ENCODE results near the gene PSMD1.

PSMD1 gene

DNA sequence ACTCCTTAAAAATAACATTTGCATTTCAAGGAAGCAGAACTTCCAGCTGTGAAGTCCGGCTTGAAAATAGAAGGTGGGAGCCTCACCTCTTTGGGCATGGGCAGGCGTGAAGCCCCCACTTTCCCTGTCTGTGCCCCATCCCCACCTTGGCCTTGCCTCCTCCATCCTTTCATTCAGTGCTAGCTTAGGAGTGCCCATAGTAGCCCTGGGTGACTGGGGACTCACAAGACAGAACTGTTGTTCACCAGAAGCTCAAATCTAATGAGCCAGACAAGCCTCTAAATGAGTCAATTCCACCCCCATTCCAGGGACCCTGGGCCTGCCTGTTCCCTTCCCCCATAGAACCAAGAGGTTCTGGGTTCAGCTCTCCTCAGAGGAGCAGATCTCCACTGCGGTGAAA lies 40.7 kb upstream of the PSMD1 start:
- TF ChIP-seq EGR1 (IDR thresholded peaks at IDR 0.05) = no peak
- no peak for TF ChIP-seq ZBTB7A (IDR thresholded peaks at IDR 0.05; ENCODE audit: low read depth)
- TF ChIP-seq, protein P1, sequence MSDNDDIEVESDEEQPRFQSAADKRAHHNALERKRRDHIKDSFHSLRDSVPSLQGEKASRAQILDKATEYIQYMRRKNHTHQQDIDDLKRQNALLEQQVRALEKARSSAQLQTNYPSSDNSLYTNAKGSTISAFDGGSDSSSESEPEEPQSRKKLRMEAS (IDR thresholded peaks at IDR 0.05) = no peak
- no peak for TF ChIP-seq TCF12 (IDR thresholded peaks at IDR 0.05; ENCODE audit: low read depth)
- no peak for TF ChIP-seq YY1 (IDR thresholded peaks at IDR 0.05; ENCODE audit: low read depth)
- TF ChIP-seq RAD21 (IDR thresholded peaks at IDR 0.05; ENCODE audit: low read depth) = no peak
- TF ChIP-seq TEAD4 (IDR thresholded peaks at IDR 0.05) = no peak
- TF ChIP-seq, protein P2, sequence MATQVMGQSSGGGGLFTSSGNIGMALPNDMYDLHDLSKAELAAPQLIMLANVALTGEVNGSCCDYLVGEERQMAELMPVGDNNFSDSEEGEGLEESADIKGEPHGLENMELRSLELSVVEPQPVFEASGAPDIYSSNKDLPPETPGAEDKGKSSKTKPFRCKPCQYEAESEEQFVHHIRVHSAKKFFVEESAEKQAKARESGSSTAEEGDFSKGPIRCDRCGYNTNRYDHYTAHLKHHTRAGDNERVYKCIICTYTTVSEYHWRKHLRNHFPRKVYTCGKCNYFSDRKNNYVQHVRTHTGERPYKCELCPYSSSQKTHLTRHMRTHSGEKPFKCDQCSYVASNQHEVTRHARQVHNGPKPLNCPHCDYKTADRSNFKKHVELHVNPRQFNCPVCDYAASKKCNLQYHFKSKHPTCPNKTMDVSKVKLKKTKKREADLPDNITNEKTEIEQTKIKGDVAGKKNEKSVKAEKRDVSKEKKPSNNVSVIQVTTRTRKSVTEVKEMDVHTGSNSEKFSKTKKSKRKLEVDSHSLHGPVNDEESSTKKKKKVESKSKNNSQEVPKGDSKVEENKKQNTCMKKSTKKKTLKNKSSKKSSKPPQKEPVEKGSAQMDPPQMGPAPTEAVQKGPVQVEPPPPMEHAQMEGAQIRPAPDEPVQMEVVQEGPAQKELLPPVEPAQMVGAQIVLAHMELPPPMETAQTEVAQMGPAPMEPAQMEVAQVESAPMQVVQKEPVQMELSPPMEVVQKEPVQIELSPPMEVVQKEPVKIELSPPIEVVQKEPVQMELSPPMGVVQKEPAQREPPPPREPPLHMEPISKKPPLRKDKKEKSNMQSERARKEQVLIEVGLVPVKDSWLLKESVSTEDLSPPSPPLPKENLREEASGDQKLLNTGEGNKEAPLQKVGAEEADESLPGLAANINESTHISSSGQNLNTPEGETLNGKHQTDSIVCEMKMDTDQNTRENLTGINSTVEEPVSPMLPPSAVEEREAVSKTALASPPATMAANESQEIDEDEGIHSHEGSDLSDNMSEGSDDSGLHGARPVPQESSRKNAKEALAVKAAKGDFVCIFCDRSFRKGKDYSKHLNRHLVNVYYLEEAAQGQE (IDR thresholded peaks at IDR 0.05; ENCODE audit: low read depth) = no peak
- no peak for TF ChIP-seq CREB1 (IDR thresholded peaks at IDR 0.05; ENCODE audit: low read depth)

DNA sequence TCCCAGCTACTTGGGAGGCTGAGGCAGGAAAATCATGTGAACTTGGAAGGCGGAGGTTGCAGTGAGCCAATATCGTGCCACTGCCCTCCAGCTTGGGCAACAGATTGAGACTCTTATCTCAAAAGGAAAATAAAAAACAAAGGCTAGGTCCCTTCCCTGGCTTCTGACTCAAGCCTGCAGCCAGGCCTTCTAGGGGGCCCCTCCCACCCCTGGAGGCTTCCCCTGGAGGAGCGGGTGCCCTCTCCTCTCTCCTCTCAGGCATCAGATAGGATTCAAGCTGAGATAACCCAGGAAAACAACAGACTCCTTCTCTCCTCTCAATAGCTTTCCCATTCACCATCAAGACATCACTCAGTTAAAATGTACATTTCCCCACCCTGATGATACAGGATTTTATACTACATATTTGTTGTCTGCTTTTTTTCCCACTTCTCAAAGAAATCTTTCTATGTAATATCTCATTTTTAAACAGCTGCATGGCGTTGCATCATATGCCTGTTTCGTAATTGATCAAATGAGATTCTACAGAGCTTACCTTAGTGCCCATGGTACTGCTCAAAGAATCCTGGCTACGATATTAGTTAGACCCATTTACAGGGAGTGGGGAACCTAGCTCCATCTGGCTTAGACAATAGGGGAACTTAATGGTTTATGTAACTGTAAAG lies 40.0 kb upstream of the PSMD1 start:
- no peak for TF ChIP-seq TEAD4 (IDR thresholded peaks at IDR 0.05)
- TF ChIP-seq, protein P3, sequence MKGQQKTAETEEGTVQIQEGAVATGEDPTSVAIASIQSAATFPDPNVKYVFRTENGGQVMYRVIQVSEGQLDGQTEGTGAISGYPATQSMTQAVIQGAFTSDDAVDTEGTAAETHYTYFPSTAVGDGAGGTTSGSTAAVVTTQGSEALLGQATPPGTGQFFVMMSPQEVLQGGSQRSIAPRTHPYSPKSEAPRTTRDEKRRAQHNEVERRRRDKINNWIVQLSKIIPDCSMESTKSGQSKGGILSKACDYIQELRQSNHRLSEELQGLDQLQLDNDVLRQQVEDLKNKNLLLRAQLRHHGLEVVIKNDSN (IDR thresholded peaks at IDR 0.05) = no peak

DNA sequence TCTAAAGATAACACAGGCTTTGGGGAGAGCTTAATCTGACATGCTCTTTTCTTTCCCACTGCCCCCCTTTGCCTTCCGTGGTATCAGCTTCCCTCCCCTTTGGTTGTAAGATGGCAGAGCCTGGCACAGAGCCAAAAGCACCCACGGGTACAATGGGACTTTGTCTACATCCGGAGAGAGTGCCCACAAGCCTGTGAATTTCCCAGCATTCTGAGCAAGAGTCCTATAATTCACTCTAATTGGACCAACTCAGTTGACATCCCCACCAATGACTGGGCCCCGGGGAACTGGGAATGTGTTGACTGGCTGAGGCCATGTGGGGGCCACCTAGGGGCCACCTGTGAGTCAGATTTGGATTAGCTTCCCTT lies 39.5 kb upstream of the PSMD1 start:
- TF ChIP-seq, protein P1 (IDR thresholded peaks at IDR 0.05) = no peak
- TF ChIP-seq NFIC (IDR thresholded peaks at IDR 0.05) = peak; percentile 61

DNA sequence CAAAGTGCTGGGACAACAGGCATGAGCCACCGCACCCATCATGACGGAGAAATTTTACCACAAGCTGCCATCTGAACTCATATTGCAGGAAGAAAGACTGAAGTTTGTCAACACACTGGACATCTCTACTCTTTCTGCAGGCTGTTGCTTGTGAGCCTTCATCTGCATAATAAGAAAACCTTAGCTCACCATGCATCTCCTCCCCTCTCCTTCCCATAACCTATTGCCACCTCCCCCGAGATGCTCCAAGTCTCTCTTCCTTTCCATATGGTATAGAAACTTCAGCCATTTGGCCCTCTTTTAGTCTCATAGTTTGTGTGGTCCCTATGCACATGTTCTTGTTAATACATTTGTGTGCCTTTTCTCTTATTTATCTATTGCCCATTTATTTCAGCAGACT lies 38.5 kb upstream of the PSMD1 start:
- TF ChIP-seq EGR1 (IDR thresholded peaks at IDR 0.05) (no peak), ZBTB7A (IDR thresholded peaks at IDR 0.05; ENCODE audit: low read depth) (no peak), EP300 (IDR thresholded peaks at IDR 0.05; ENCODE audit: borderline replicate concordance) (no peak), CEBPB (IDR thresholded peaks at IDR 0.05) (no peak), FOXM1 (IDR thresholded peaks at IDR 0.05; ENCODE audit: borderline replicate concordance, low read depth) (no peak), RAD21 (IDR thresholded peaks at IDR 0.05; ENCODE audit: low read depth) (no peak), TEAD4 (IDR thresholded peaks at IDR 0.05) (no peak), YY1 (IDR thresholded peaks at IDR 0.05; ENCODE audit: low read depth) (no peak), TAF1 (IDR thresholded peaks at IDR 0.05; ENCODE audit: low read depth) (no peak), NFIC (IDR thresholded peaks at IDR 0.05) (no peak), CREB1 (IDR thresholded peaks at IDR 0.05; ENCODE audit: low read depth) (no peak), TCF12 (IDR thresholded peaks at IDR 0.05; ENCODE audit: low read depth) (no peak)
- TF ChIP-seq, protein P3 (IDR thresholded peaks at IDR 0.05) = no peak
- TF ChIP-seq, protein P2 (IDR thresholded peaks at IDR 0.05; ENCODE audit: low read depth) = no peak
- TF ChIP-seq, protein P1 (IDR thresholded peaks at IDR 0.05) = no peak

DNA sequence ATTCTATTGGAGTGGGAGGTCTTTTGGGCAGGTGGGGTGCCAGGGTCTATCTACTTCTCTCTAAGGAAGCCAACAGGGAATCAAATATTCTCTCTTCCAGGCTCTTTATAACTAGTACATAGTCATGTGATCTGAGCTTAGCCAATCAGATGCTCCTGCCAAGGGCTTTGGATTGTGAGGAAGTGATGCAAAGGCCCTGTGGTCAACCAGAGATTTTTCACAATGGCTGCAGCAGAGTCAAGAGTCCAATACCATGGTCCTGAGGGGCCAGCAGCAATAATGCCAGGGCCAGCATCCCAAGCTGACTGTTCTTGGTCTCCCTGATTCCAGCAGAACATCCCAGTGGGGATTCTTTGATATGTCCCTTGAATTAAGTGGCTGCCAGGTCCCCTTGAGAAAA lies 27.8 kb upstream of the PSMD1 start:
- TF ChIP-seq FOXM1 (IDR thresholded peaks at IDR 0.05; ENCODE audit: borderline replicate concordance, low read depth) = no peak
- TF ChIP-seq CREB1 (IDR thresholded peaks at IDR 0.05; ENCODE audit: low read depth) = no peak
- TF ChIP-seq CEBPB (IDR thresholded peaks at IDR 0.05) = no peak
- no peak for TF ChIP-seq TAF1 (IDR thresholded peaks at IDR 0.05; ENCODE audit: low read depth)
- TF ChIP-seq, protein P3 (IDR thresholded peaks at IDR 0.05) = no peak
- TF ChIP-seq ZBTB7A (IDR thresholded peaks at IDR 0.05; ENCODE audit: low read depth) = no peak
- TF ChIP-seq, protein P2 (IDR thresholded peaks at IDR 0.05; ENCODE audit: low read depth) = no peak
- no peak for TF ChIP-seq TCF12 (IDR thresholded peaks at IDR 0.05; ENCODE audit: low read depth)
- TF ChIP-seq YY1 (IDR thresholded peaks at IDR 0.05; ENCODE audit: low read depth) = no peak
